Prostate gland (tissue), 2 donors: Measurements from ENCODE around the gene REEP6. TPM values are rescaled to one million over a fixed set of nuclear protein-coding genes. Genes with fewer than 3 reads are reported as not detected.

ENCODE experiments used
- DNase-seq: peaks from one replicate; pipeline ENCODE4 v3.0.0-alpha.2; 2019; ENCODE audit warnings: low spot score
- H3K27ac ChIP-seq, 2 donors: fragments of 200-600 bp; sonication (generic); 2 replicates each; pipeline ENCODE4 v1.5.1; 2017 to 2019
- H3K27me3 ChIP-seq: fragments of 200-600 bp; sonication (generic); replicated peaks from 2 replicates; pipeline ENCODE4 v1.5.1; 2019; ENCODE audit not compliant: insufficient read depth
- H3K36me3 ChIP-seq, 2 donors: fragments of 200-600 bp; sonication (generic); 1 replicate in 1 of 2; 2 replicates in 1 of 2; pipeline versions ENCODE4 v1.5.1 to v1.8.1; 2017 to 2019
- H3K4me1 ChIP-seq: fragments of 200-600 bp; sonication (generic); replicated peaks from 2 replicates; pipeline ENCODE4 v1.5.1; 2019
- H3K4me3 ChIP-seq, 2 donors: fragments of 200-600 bp; sonication (generic); 2 replicates each; pipeline ENCODE4 v1.5.1; 2017 to 2019
- H3K9me3 ChIP-seq: fragments of 200-600 bp; sonication (generic); 2 replicates; pipeline ENCODE4 v1.5.1; 2017
- CTCF ChIP-seq, 4 experiments: fragments of 200-600 bp in 2 of 4; fragments of 450-650 bp in 2 of 4; sonication (generic) in 2 of 4; IDR thresholded peaks; 1 replicate in 3 of 4; 2 replicates in 1 of 4; pipeline ENCODE4 v1.5.1; 2016 to 2019; ENCODE audit warnings: antibody characterized with exemption in 4 of 4, mild to moderate bottlenecking in 2 of 4, moderate library complexity in 2 of 4
- POLR2A ChIP-seq: fragments of 450-650 bp; IDR thresholded peaks from one replicate; pipeline ENCODE4 v1.6.1; 2016; ENCODE audit warnings: antibody characterized with exemption, mild to moderate bottlenecking
- POLR2AphosphoS5 ChIP-seq: sonication (generic); formaldehyde crosslinking; IDR thresholded peaks from one replicate; pipeline ENCODE4 v1.6.1; 2017; ENCODE audit warnings: antibody characterized with exemption
- WGBS: methylation state at CpG from one replicate; pipeline ENCODE4 v1.1.5; 2018; 5-methylcytosine and 5-hydroxymethylcytosine counted together
- intact Hi-C: fragments of 100-400 bp; cut with DNase I; formaldehyde crosslinking; loops from one replicate; pipeline ENCODE4 v1.14.2; 2022
- total RNA-seq, 2 donors: library from RNA; depleted of rRNA; stranded (reverse); fragments of >200 nt; gene quantifications; one replicate each; pipeline ENCODE4 v1.1.0, GENCODE V29; 2016

REEP6 gene
- total RNA-seq, 2 donors from 2014 or later: 61.9 to 349 TPM

GRCh38 chr19:1525343-1525742 lies 34.4 kb downstream of the REEP6 start:
- Histone ChIP-seq H3K4me3 (no peak overlapping the region), H3K27ac (no peak overlapping the region)
- TF ChIP-seq CTCF (IDR thresholded peaks at IDR 0.05): no peak
- no peak for TF ChIP-seq POLR2A
- TF ChIP-seq POLR2AphosphoS5: no peak

GRCh38 chr19:1526066-1526778 lies 35.2 kb downstream of the REEP6 start:
- no peak overlapping the region for H3K4me3 ChIP-seq

More at GRCh38 chr19:1525343-1525742, 34.4 kb downstream of the REEP6 start:
- H3K9me3 ChIP-seq: no peaks in the 10 kb centered on the region
- H3K27me3 ChIP-seq: peaks cover 10% of the 10 kb centered on the region
- intact Hi-C loops: no loop called here
- 58% methylated on average over 27 of the region's 31 CpGs for WGBS
- no peaks in the 10 kb centered on the region for H3K36me3 ChIP-seq
- H3K4me1 ChIP-seq: no peaks in the 10 kb centered on the region
- no peak for DNase-seq

GRCh38 chr19:1526979-1527649 lies 36.1 kb downstream of the REEP6 start:
- no peak overlapping the region for H3K4me3 ChIP-seq
- no peaks in the 10 kb centered on the region for H3K36me3 ChIP-seq
- DNase-seq: no peak
- intact Hi-C loops: no loop called here
- TF ChIP-seq POLR2AphosphoS5: no peak
- no peak overlapping the region for H3K27ac ChIP-seq
- no peaks in the 10 kb centered on the region for H3K9me3 ChIP-seq
- 66% methylated on average over 18 of the region's 18 CpGs for WGBS
- H3K4me1 ChIP-seq: no peaks in the 10 kb centered on the region
- H3K27me3 ChIP-seq: peaks cover 10% of the 10 kb centered on the region

More at GRCh38 chr19:1526066-1526778, 35.2 kb downstream of the REEP6 start:
- intact Hi-C loops: no loop called here
- Histone ChIP-seq H3K36me3 (no peaks in the 10 kb centered on the region), H3K27ac (no peak overlapping the region), H3K4me1 (no peaks in the 10 kb centered on the region), H3K9me3 (no peaks in the 10 kb centered on the region), H3K27me3 (peaks cover 10% of the 10 kb centered on the region)
- TF ChIP-seq POLR2AphosphoS5 (no peak), CTCF (IDR thresholded peaks at IDR 0.05) (no peak), POLR2A (no peak)
- 88% methylated on average over 27 of the region's 33 CpGs for WGBS
- no peak for DNase-seq

GRCh38 chr19:1527650-1528309 lies 36.8 kb downstream of the REEP6 start:
- Histone ChIP-seq H3K36me3 (no peaks in the 10 kb centered on the region), H3K4me3 (no peak overlapping the region), H3K27ac (no peak overlapping the region), H3K4me1 (no peaks in the 10 kb centered on the region), H3K9me3 (no peaks in the 10 kb centered on the region), H3K27me3 (peaks cover 10% of the 10 kb centered on the region)
- WGBS: 75% methylated on average over 26 of the region's 27 CpGs
- intact Hi-C loops: no loop called here
- no peak for DNase-seq
- no peak for TF ChIP-seq POLR2A
- no peak for TF ChIP-seq CTCF (IDR thresholded peaks at IDR 0.05)
- TF ChIP-seq POLR2AphosphoS5: no peak

GRCh38 chr19:1528596-1529429 lies 37.8 kb downstream of the REEP6 start:
- DNase-seq: no peak
- Histone ChIP-seq H3K36me3 (no peaks in the 10 kb centered on the region), H3K4me3 (no peak overlapping the region), H3K4me1 (no peaks in the 10 kb centered on the region), H3K9me3 (no peaks in the 10 kb centered on the region), H3K27me3 (peaks cover 10% of the 10 kb centered on the region), H3K27ac (no peak overlapping the region)
- no peak for TF ChIP-seq POLR2AphosphoS5
- TF ChIP-seq CTCF (IDR thresholded peaks at IDR 0.05): no peak
- TF ChIP-seq POLR2A: no peak
- 71% methylated on average over 19 of the region's 23 CpGs for WGBS
- intact Hi-C loops: no loop called here
